GM21515 (cell line): ENCODE results near the gene FAM210B.
"Not testable (repeated sequence)": the region's sequence is repeated elsewhere in the genome, so short reads cannot be mapped to it uniquely, and the experiment has no call there.

Experiments
- ATAC-seq: cut with Tn5 transposase; IDR thresholded peaks from one replicate; pipeline ENCODE4 v1.9.1; 2021; ENCODE audit not compliant: unreplicated experiment

FAM210B gene

GRCh38 chr20:56360133-56360907 is 1.5 kb downstream of the FAM210B start:
- ATAC-seq = no peak

GRCh38 chr20:56360908-56361205 is 2.1 kb downstream of the FAM210B start:
- no peak for ATAC-seq

- ATAC-seq = no peak
Measured at GRCh38 chr20:56361900-56362299, 3.1 kb downstream of the FAM210B start.

- ATAC-seq = no peak
Measured at GRCh38 chr20:56362833-56363413, 4.1 kb downstream of the FAM210B start.

- no peak for ATAC-seq
Measured at GRCh38 chr20:56363491-56363890, 4.7 kb downstream of the FAM210B start.

GRCh38 chr20:56368351-56369134 is 9.8 kb downstream of the FAM210B start:
- ATAC-seq = no peak

- ATAC-seq = no peak
Measured at GRCh38 chr20:56369179-56369578, 10.4 kb downstream of the FAM210B start.

GRCh38 chr20:56371977-56372376 is 13.2 kb downstream of the FAM210B start:
- ATAC-seq = no peak

GRCh38 chr20:56372850-56373249 is 14.1 kb downstream of the FAM210B start:
- ATAC-seq = no peak

GRCh38 chr20:56373942-56374341 is 15.2 kb downstream of the FAM210B start:
- ATAC-seq = no peak

- no peak for ATAC-seq
Measured at GRCh38 chr20:56376331-56376730, 17.6 kb downstream of the FAM210B start.

GRCh38 chr20:56378386-56378785 is 19.6 kb downstream of the FAM210B start:
- ATAC-seq = no peak

GRCh38 chr20:56380375-56380774 is 21.6 kb downstream of the FAM210B start:
- ATAC-seq = no peak

GRCh38 chr20:56381501-56381900 is 22.7 kb downstream of the FAM210B start:
- ATAC-seq = no peak

- no peak for ATAC-seq
Measured at GRCh38 chr20:56382696-56383095, 23.9 kb downstream of the FAM210B start.

GRCh38 chr20:56383334-56383733 is 24.6 kb downstream of the FAM210B start:
- ATAC-seq = no peak

- no peak for ATAC-seq
Measured at GRCh38 chr20:56385130-56385529, 26.4 kb downstream of the FAM210B start.

GRCh38 chr20:56386219-56386618 is 27.4 kb downstream of the FAM210B start:
- ATAC-seq = no peak

GRCh38 chr20:56388882-56389281 is 30.1 kb downstream of the FAM210B start:
- no peak for ATAC-seq

- no peak for ATAC-seq
Measured at GRCh38 chr20:56389807-56390206, 31.0 kb downstream of the FAM210B start.

GRCh38 chr20:56390396-56390795 is 31.6 kb downstream of the FAM210B start:
- not testable (repeated sequence) for ATAC-seq

GRCh38 chr20:56391037-56391436 is 32.3 kb downstream of the FAM210B start:
- ATAC-seq = no peak
